NOMO-1 (cell line): ENCODE results near the gene FAM83G.
"Not testable (repeated sequence)": the region's sequence is repeated elsewhere in the genome, so short reads cannot be mapped to it uniquely, and the experiment has no call there.

ENCODE experiments used
- DNase-seq, 2 experiments: peaks; one replicate each; lab custom pipeline; 2025; ENCODE audit not compliant: unreplicated experiment in 2 of 2; lab: John Stamatoyannopoulos, UW

The FAM83G gene

DNA sequence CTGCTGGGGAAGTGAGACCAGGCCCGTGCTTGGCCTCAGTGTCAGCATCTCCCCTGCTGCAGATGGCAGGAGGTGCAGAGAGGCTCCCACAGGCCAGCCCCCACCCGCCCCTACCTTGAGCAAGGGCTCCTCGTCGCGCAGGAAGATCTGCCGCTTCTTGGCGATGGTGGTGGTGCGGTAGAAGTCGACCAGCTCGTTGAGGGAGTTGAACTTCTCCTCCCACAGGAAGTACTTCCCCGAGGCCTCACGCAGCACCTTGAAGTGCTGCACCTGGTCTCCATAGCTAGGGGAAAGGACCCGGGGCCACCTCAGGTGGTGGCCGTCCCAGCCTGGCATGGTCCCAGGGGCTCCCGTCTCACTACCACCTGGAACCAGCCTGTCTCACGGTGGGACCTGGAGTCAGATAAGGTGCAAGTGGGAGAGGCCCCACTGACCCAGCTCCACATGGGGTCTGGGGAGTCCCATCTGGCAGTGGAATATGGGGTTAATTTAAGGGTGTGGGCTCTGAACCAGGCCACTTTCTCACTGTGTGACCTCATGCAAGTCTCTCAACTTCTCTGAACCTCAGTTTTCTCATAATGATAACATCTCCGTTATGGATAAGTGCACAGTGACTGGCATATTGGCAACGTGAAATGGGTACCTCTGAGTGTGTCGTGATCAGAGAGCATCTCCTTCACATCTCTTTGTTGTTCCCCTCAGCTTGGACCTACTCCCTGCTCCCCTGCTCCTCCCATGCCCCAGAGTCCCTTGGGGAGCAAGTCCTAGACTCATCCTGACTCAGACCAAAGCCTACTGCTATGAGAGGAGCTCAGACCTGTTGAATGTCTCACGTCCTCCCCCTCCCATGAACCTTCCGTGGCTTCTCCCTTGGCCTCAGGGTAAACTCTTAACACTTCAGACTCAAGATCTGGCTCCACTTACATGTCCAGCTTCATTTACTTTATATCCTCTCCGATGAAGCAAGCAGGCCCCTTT, 19.8 kb upstream of the FAM83G start:
- no peak for DNase-seq

DNA sequence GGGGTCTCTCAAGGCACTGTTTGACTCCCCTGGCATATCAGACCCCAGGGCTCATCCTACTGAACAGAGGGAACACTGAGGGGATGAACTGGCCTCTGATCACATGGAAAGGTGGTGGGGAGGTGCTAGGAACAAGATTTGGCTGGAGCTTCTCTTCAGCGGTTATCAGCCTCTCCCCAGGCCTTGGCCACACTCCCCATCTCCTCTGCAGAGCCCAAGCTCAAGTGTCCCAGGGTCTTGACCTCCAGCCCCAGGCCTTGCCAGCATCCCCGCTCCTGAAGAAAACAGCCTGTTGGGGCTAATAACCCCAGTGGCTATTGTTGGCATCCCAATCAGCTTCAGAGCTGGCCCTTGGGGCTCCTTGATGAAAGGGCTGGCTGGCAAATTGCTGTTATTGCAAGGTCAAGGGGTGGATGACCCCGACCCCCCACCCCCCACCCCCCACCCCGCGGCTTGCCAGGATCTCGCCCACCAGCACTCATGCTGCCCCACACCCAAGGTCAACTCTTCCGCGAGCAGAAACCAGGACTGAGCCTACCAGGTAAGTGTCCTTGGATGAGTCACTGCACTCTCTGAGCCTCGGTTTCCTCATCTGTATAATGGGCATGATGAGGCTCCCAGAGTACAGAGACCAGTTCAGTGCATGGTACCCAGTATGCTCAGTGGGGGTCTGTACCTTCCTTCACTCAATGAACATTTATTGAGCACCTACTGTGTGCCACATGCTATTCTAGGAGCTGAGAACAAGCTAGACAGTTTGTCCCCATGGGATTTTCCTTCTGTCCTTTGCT, 18.8 kb upstream of the FAM83G start:
- DNase-seq: no peak

DNA sequence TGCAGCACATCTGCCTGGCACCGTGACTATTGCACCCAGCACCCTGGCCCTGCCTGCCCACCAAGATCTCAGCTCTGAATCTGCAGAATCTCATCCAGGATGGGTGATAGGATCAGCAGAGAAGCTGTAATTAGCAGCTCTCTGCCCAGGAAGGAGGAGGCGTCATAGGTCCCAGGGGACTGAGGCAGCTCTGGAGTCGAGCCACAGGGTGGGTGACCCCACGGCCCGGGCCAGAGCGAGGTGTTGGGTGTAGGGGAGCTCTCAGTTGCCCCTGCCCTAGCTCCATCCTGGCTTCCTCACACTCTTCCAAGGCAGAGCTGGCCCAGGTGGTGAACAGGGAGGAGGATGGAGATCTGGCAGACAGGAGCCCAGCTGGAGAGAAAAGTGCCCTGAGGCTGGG, 18.2 kb upstream of the FAM83G start:
- no peak for DNase-seq

DNA sequence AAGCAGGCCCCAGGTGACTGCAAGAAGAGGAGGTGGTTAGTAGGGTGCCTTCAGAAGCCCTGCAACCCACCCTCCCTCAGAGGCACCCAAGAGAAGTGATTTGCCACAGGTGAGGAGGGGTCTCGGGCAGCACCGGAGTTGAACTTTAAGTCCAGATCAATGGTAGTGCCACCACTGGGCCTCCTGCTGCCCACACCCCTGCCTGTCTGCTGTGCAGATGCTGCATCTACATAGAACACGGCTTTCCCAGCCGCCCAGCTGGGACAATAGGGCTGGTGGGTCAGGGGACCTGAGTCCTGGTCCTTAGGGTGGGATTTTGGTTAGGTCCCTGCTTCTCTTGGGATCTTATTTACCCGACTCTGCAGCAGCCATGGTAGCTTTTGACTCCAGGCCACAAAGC, 17.6 kb upstream of the FAM83G start:
- DNase-seq: no peak

DNA sequence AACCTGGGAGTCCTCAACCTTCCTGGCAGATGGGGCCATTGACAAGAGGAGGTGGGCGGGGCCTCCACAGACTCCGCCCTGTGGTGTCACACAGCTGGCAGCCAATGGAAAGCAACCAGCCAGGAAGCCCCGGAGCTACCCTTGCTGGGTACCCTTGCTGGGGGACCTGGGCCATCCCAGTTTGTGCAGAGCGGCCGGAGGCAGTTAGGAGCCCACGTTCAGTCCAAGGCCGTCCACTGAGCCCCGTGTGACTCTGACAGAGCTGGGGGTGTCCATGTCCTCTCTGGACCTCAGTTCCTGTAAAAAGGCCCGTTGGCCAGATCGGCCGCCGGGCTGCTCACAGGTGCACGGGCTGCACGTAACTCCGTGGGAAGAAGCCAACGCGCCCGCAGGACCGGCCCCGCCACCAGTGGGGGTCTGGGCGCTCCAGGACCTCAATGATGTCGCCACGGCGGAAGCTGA, 17.1 kb upstream of the FAM83G start:
- no peak for DNase-seq

DNA sequence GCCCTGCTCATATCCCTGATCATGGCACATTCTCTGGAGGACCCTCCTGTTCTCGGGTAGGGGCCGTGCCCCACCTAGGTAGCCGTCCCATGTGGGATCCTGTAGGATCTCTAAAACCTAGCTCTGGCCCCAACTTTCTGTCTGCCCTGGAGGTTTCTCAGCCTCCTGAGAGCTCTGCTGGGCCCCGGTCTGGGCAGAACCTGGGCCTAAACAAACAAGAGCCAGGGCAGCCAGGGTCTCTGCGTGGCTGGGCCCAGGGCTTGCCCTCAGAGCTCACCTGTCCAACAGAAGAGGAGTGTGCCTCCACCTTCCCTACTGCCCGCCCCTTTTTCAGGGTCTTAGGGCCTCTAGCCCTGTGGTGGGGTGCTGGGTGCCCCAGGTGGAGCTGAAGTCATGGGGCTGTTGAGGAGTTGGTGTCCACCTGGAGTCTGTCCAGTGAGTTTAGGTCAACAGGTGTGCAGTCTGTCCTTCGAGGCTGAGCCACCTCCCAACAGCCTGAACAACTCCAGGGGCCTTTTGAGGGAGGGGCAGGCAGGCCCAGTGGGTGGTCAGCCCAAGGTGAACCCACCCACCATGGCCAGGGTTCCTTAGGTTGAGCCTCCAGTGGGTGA, 16.6 kb upstream of the FAM83G start:
- DNase-seq: not testable (repeated sequence)

DNA sequence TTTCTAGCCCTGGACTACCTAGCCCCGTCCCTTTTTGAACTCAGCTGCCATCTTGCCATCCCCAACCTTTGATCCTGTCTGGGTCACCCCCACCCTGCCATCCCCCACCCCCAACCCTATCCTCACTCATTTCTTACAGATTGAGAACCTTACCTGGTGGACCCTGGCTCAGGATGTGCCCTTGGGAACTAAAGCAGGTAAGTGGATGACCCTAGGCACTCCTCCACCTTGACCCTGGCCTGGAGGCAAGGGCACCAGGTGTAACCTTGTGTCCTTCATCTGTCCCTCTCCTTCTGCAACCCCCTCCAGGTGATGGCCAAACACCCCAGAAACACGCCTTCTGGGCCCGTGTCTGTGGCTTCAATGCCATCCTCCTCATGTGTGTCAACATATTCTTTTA, 15.5 kb upstream of the FAM83G start:
- DNase-seq: no peak

DNA sequence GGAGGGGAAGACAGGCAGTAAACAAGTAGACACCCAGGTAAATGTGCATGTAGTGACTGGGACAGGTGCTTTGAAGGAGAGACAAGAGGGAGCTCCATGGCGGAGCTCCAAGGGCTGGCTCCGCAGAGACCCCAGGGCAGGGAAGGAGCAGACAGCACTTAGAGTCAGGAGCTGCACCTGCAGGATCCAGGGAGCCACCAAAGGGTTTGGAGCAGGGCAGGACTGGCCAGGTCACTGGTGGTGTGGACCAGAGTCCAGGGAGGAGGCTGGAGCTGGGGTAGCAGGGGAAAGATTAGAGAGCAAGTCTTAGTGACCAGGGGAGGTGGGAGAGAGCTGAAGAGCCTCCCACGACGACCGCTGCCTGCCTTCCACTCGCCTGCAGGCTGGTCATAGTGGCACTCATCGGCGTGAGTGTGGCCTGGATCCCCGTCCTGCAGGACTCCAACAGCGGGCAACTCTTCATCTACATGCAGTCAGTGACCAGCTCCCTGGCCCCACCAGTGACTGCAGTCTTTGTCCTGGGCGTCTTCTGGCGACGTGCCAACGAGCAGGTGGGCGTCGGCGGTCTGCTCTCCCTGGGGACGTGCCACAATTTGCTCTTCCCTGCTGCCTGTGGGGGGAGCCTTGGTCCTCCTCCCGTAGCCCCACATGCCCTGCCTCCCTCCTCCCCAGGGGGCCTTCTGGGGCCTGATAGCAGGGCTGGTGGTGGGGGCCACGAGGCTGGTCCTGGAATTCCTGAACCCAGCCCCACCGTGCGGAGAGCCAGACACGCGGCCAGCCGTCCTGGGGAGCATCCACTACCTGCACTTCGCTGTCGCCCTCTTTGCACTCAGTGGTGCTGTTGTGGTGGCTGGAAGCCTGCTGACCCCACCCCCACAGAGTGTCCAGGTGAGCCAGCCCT, 14.7 kb upstream of the FAM83G start:
- DNase-seq: no peak

DNA sequence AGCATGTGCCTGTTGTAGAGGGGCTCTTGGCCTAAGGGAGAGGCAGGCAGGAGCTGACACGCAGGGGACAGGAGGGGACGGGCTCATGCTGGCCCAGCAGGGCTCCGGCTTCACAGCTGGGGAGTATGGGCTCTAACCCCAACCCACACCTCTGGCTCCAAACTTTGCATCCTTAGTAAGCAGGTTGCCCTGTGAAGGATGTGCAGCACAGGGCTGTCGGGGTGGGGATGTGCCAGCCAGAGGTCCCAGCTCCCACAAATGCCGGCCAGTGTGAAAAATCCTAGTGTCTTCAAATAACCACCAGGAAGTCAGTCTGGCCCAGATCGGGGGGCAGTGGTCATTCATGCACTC, 14.0 kb upstream of the FAM83G start:
- no peak for DNase-seq

DNA sequence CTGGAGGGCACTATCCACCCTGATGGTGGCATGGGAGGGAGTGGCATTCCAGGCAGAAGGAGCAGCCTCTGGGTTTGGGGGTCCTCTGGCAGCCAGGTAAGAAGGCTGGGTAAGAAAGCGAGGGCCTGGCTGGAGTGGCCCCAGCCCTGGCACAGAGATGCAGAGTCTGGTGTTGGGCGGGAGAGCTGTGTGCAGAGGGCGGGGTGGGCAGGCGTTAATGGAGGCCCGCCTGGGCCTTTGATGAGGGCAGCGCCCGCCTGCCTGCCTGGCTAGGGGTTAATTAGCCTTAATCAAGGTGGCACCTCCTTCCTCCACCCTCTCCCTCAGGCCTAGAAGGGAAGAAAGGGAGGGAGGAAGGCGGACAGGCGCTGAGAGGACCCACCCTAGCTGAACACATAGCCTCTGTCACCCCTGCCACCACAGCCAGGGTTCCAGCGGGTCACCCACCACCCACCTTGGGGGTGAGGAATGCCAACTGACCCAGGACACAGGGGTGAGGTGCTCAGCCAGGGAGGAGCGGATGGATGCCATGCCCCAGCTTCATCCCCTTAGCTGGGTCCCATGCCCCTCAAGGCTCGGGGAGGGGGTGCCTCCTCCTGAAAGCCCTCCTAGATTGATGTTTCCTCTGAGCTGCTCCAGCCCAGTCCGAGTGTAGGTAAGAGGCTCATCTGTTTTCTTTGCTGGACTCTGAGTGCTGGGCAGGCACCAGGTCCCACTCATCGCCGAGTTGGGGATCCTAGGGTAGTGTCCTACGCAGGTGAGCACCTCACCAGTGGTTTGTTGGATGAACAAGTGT, 13.4 kb upstream of the FAM83G start:
- DNase-seq: no peak

DNA sequence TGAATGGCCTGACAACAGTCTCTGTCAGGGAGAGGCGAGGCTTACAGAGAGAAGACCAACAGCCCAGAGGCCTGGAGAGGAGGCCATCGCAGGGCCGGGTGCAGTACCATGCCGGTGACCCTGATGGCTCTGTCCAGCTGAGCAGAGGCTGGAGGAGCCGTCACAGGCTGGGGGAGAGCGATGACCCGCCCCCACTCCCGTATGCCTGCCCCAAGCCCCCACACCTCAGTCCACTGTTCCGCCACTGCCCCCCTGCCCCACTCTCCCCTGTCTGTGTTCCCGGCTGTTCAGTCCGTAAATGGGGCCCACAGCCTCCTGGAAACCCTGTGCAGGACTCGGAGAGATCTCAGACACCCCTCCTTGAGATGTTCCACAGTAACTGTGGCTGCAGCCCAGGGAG, 12.8 kb upstream of the FAM83G start:
- no peak for DNase-seq

DNA sequence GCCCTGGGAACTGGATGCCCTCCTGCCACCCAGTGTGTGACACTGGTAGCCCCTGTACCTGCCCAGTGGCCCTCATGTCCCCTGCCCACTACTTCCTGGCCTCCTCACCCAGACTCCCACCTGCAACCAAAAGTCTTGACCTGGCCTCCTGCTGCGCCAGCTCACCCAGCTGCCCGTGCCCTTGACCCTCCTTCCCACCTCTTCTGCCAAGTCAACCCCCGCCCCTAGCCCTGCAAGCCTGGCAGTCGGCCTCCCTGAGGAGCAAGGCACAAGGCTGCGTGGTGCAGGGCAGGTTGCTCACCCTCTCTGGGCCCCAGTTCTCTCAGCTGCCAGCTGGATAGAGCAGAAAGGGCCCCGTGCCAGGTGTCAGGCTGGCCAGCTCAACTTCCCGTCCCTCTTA, 12.3 kb upstream of the FAM83G start:
- no peak for DNase-seq

DNA sequence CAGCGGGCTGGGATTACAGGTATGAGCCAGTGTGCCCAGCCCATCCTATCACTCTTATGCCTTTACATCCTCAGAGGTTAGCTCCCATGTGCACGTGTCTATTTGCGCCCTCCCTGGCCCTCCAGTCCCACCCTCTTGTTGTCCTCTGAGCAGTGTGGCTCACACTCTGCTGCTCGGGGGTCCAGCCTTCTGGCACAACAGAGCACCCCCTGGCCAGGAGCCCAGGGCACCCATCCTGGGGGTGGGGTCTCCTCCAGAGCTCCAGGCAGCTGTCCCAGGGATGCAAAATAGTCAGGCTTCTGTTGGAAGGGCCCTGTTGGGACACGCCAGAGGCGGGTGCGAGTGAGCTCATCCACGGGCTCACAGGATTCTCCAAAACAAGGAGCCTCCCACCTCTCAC, 11.7 kb upstream of the FAM83G start:
- no peak for DNase-seq

DNA sequence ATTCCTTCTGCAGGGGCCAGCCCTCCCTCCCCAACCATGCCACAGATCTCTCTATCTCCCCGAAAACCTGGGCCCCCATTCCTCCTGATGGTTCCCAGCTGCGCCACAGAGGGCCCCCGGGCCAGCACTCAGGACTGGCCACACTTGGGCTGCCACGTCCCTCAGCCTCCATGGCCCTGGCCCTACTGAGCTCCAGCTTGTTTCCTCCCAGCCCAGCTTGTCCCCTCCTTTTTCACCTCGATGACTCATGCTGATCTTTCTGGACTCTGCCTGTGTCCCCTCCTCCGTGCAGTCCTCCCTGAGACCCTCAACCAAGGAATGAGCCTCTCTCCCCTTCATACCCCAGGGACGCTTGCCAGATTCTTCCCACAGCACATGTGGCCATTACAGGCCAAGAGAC, 10.9 kb upstream of the FAM83G start:
- DNase-seq: no peak

DNA sequence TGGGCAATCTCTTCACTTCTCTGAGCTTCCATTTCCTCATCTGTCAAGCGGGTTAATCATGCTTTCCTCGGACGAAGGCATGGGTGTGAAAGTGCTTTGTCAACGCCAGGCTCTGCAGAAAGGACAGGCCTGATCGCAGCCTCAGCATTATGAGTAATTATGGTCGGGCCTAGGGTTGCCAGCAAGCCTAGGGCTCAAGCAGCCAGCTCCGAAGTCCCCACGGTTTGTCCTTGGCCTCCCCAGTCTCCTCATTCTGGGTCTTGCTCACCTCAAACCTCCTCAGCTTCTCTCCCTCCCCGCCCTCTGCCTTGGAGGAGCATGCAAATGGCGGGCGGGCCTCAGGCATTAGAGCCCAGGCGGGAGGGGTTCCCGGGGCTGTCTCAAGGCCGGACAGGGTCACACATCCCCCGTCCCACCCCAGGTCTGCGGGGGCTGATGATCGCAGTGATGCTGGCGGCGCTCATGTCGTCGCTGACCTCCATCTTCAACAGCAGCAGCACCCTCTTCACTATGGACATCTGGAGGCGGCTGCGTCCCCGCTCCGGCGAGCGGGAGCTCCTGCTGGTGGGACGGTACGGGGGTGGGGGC, 10.2 kb upstream of the FAM83G start:
- DNase-seq: no peak

DNA sequence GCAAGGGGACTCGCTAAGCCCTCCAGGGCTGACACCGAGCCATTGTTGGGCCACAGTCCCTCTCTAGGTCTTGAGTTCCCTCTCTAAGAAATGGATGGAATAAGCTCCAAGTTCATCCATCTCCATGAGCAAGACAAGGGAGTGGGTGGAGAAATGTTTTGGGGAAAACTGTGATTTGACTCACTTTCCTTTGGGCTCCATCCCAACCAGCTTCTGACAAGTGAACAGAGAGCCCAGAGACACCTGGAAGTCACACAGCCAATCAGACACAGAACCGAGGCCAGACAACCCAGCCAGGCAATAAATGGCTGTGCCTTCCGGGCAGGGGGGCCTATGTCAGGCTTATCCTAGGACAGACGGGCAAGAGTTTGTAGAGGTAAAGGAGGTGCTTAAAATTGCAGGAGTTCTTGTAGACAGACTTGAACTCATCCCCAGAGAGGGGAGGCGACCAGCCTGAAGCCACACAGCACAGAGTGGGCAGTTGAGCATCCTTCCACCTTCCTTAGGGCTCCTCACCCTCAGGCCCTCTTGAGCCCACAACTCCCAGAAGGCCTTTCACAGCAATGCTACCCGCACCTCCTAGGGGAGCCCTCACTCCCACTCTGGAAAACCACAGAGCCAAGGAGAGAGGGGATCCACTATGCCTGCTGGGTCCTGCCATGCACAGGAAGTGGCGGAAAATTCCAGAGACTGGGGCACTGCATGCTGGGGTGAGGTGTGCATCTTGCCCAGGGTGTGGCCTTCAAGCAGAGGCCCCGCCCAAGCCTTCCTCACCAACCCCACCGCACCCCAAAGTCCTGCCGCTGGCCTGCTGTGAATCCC, 9.5 kb upstream of the FAM83G start:
- DNase-seq: no peak

DNA sequence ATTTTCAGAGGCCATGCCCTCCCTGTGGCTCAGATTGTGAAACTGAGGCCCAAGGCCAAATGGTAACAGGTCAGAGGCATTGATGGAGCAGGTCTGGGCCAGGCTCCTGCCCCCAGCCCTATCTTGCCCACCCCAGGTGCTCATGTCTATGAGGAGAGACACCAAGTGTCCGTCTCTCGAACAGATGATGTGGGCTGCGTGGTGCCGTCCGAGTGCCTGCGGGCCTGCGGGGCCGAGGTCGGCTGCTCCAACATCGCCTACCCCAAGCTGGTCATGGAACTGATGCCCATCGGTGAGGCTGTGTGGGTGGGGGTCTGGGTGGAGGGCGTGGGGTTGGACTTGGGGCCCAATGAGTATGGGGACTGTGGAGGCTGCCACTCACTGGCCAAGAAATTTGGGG, 8.7 kb upstream of the FAM83G start:
- DNase-seq: no peak
